ENCODE measurements around the gene CTAG1A. TPM values are rescaled to one million over a fixed set of nuclear protein-coding genes. Genes with fewer than 3 reads are reported as not detected.

Gene CTAG1A
- total RNA-seq, 2 experiments from 2014 or later, result not detected

GRCh38 chrX:154540897-154541535, 43.9 kb upstream of the CTAG1A start:
- no peak for ATAC-seq (ENCODE audit: poor library complexity)
- DNase-seq, result no peak
- CTCF ChIA-PET, result interaction anchor here (0.5 kb wide), 1 partner anchor 65 kb away, joined by 4 read pairs; no protein-coding TSS in a partner anchor
- Histone ChIP-seq H3K27ac (ENCODE audit: low read depth in 1 of 2, low read length in 2 of 2) (no peak overlapping the region), H3K9me3 (ENCODE audit: control insufficient read depth in 1 of 2, insufficient read depth in 1 of 2, low read length in 2 of 2) (no peaks in the 10 kb centered on the region), H3K4me1 (ENCODE audit: insufficient read depth, low read length) (peaks cover 40% of the 10 kb centered on the region), H3K4me3 (ENCODE audit: low read length) (no peak overlapping the region), H3K27me3 (ENCODE audit: control insufficient read depth in 1 of 2, insufficient read depth in 2 of 2, low read length in 2 of 2) (no peaks in the 10 kb centered on the region), H3K36me3 (ENCODE audit: insufficient read depth, low read length) (peaks cover 14% of the 10 kb centered on the region)
- H3K36me3 Mint-ChIP-seq (ENCODE audit: low read depth), result peaks cover 8% of the 10 kb centered on the region
- H3K4me1 Mint-ChIP-seq (ENCODE audit: low read depth), result peaks cover 23% of the 10 kb centered on the region
- intact Hi-C loops (cut with DNase I, micrococcal nuclease), result no loop called here
- POLR2A ChIA-PET, result no interaction called here
- no peak overlapping the region for H3K27ac Mint-ChIP-seq
- TF ChIP-seq CTCF (IDR thresholded peaks at IDR 0.05), result no peak
- no peak overlapping the region for H3K4me3 Mint-ChIP-seq
- H3K27me3 Mint-ChIP-seq, result no peaks in the 10 kb centered on the region
- no peaks in the 10 kb centered on the region for H3K9me3 Mint-ChIP-seq

- H3K4me1 ChIP-seq (ENCODE audit: insufficient read depth, low read length), result peaks cover 45% of the 10 kb centered on the region
- ChIA-PET POLR2A (no interaction called here), CTCF (interaction anchor here (0.5 kb wide), 1 partner anchor 66 kb away, joined by 4 read pairs; no protein-coding TSS in a partner anchor)
These were observed 43.4 kb upstream of the CTAG1A start for GRCh38 chrX:154541589-154541895.

DNA sequence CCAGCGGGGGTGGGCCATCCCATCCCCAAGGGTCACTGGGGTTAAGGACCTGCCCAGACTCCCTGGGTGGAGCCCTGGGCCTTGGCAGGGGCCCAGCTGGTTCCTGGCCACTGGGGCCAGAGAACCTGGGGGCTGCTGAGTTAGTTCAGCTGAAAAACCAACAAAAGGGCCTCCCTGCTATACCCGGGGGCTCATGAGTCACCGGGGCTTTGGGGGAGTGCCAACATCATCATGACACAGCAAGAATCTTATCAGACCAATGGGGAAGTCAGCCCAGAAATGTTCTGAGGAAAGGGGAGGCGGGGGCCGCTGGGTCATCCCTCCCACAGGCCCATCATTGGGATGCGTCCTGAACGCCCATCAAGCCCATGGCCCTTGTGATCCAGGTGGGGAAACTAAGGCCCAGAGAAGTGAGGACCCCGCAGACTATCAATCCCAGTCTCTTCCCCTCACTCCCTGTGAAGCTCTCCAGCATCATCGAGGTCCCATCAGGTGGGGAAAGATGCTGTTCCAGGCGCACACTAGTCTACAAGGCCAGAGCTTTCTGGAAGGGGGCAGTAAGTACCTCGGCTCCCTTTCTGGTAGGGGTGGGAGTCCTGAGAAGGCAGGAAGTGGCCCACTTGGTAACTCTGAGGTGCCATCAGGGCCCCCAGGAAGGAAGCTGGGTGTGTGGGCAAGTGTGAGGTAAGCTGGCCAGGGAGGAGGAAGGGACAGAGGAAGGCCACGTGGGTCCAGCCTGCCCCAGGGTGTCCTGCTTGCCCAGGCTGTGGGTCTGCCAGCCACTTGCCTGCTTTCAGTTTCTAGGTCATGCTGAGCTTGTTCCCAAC, 42.8 kb upstream of the CTAG1A start:
- Mint-ChIP-seq H3K27ac (peak overlapping the region; percentile 74), H3K36me3 (ENCODE audit: low read depth) (peaks cover 9% of the 10 kb centered on the region), H3K4me3 (no peak overlapping the region), H3K9me3 (no peaks in the 10 kb centered on the region), H3K4me1 (ENCODE audit: low read depth) (peaks cover 28% of the 10 kb centered on the region), H3K27me3 (no peaks in the 10 kb centered on the region)
- DNase-seq (peak in 4 of 14 experiments; percentile 36 to 55 (median 48)), ATAC-seq (ENCODE audit: poor library complexity) (no peak)
- Histone ChIP-seq H3K4me1 (ENCODE audit: insufficient read depth, low read length) (peaks cover 45% of the 10 kb centered on the region), H3K4me3 (ENCODE audit: low read length) (no peak overlapping the region), H3K27ac (ENCODE audit: low read depth in 1 of 2, low read length in 2 of 2) (peak overlapping the region; percentile 34 to 38), H3K36me3 (ENCODE audit: insufficient read depth, low read length) (peaks cover 14% of the 10 kb centered on the region), H3K27me3 (ENCODE audit: control insufficient read depth in 1 of 2, insufficient read depth in 2 of 2, low read length in 2 of 2) (no peaks in the 10 kb centered on the region), H3K9me3 (ENCODE audit: control insufficient read depth in 1 of 2, insufficient read depth in 1 of 2, low read length in 2 of 2) (no peaks in the 10 kb centered on the region)
- ChIA-PET POLR2A (interaction anchor here (1.0 kb wide), 1 partner anchor 143 kb away, joined by 3 read pairs; the partner anchor contains the start of gene RPL10), CTCF (no interaction called here)
- intact Hi-C loops (cut with DNase I, micrococcal nuclease), result no loop called here
- TF ChIP-seq CTCF (IDR thresholded peaks at IDR 0.05), result no peak

More at GRCh38 chrX:154541589-154541895, 43.4 kb upstream of the CTAG1A start:
- no peak overlapping the region for H3K4me3 Mint-ChIP-seq
- H3K9me3 Mint-ChIP-seq, result no peaks in the 10 kb centered on the region
- H3K27me3 Mint-ChIP-seq, result no peaks in the 10 kb centered on the region
- peaks cover 8% of the 10 kb centered on the region for H3K36me3 Mint-ChIP-seq (ENCODE audit: low read depth)
- Histone ChIP-seq H3K9me3 (ENCODE audit: control insufficient read depth in 1 of 2, insufficient read depth in 1 of 2, low read length in 2 of 2) (no peaks in the 10 kb centered on the region), H3K27me3 (ENCODE audit: control insufficient read depth in 1 of 2, insufficient read depth in 2 of 2, low read length in 2 of 2) (no peaks in the 10 kb centered on the region), H3K27ac (ENCODE audit: low read depth in 1 of 2, low read length in 2 of 2) (peak overlapping the region in 1 of 2 donors; percentile 38), H3K4me3 (ENCODE audit: low read length) (no peak overlapping the region), H3K36me3 (ENCODE audit: insufficient read depth, low read length) (peaks cover 14% of the 10 kb centered on the region)
- DNase-seq, result no peak
- peaks cover 28% of the 10 kb centered on the region for H3K4me1 Mint-ChIP-seq (ENCODE audit: low read depth)
- ATAC-seq (ENCODE audit: poor library complexity), result no peak
- intact Hi-C loops (cut with DNase I, micrococcal nuclease), result no loop called here
- no peak for TF ChIP-seq CTCF (IDR thresholded peaks at IDR 0.05)
- no peak overlapping the region for H3K27ac Mint-ChIP-seq

All from CD4-positive, alpha-beta T cell (primary cell).